Right cardiac atrium (tissue), 5 donors: ENCODE measurements around the gene NEDD4L. TPM values are rescaled to one million over a fixed set of nuclear protein-coding genes. Genes with fewer than 3 reads are reported as not detected.
"Not testable (repeated sequence)": the region's sequence is repeated elsewhere in the genome, so short reads cannot be mapped to it uniquely, and the experiment has no call there.

Experiments
- ATAC-seq, 2 donors: fragments of 200-7000 bp; cut with Tn5 transposase; one replicate each; pipeline versions ENCODE4 v1.8.0 to v1.9.1; 2020; ENCODE audit warnings: moderate library complexity in 2 of 2, mild to moderate bottlenecking in 1 of 2
- DNase-seq, 3 donors: peaks; one replicate each; pipeline ENCODE4 v3.0.0-alpha.2; 2020
- H3K27ac ChIP-seq: one replicate; pipeline ENCODE4 v1.5.1; 2013; ENCODE audit warnings: mild to moderate bottlenecking, low read length, control low read depth, moderate library complexity
- H3K27me3 ChIP-seq: one replicate; pipeline ENCODE4 v1.6.1; 2013; ENCODE audit not compliant: control insufficient read depth, insufficient read depth
- H3K4me1 ChIP-seq: one replicate; pipeline ENCODE4 v1.6.1; 2013; ENCODE audit warnings: low read length; ENCODE audit not compliant: control insufficient read depth, insufficient read depth
- H3K4me3 ChIP-seq: one replicate; pipeline ENCODE4 v1.5.1; 2013; ENCODE audit warnings: low read length, control low read depth
- H3K9me3 ChIP-seq: one replicate; pipeline ENCODE4 v1.6.1; 2013; ENCODE audit warnings: low read length; ENCODE audit not compliant: control insufficient read depth
- WGBS: extraction: QIAGEN DNeasy Blood & Tissue Kit; methylation state at CpG from one replicate; pipeline ENCODE4 v1.1.7; 2013; 5-methylcytosine and 5-hydroxymethylcytosine counted together
- intact Hi-C, 4 donors: fragments of 100-400 bp; cut with DNase I; formaldehyde crosslinking; loops; one replicate each; pipeline versions ENCODE4 v1.11.0 to v1.14.0; 2022 to 2023
- polyA plus RNA-seq: library from polyadenylated mRNA; stranded (reverse); fragments of 200-250 nt; gene quantifications from one replicate; pipeline ENCODE4 v1.2.3, GENCODE V29; 2013
- total RNA-seq, 4 donors: library from RNA; stranded (reverse); fragmentation: NEBNext Ultra II Directional; extraction: Animal tissue kit (Norgen Biotek cat#: 25700); gene quantifications; one replicate each; pipeline ENCODE4 v1.2.1, GENCODE V29; 2021
- donor health status: healthy with polysubstance abuse.
- donor health status: DM: no; HTN: yes; CAD: no.
- donor health status: DM: no; HTN: no; CAD: no.
- donor health status: DM: no; HTN: yes; CAD: no; lungs with severe emphysema.
- donor health status: DM: yes; HTN: yes; CAD: no.

NEDD4L gene
- total and polyA plus RNA-seq, 5 donors, result 25.7 to 87.5 (median 74.0) TPM

GRCh38 chr18:58158008-58158407, 114.0 kb downstream of the NEDD4L start:
- Histone ChIP-seq H3K4me1 (no peaks in the 10 kb centered on the region), H3K9me3 (no peaks in the 10 kb centered on the region), H3K27ac (no peak overlapping the region), H3K4me3 (no peak overlapping the region), H3K27me3 (no peaks in the 10 kb centered on the region)
- ATAC-seq (no peak), DNase-seq (no peak)
- intact Hi-C loops, result no loop called here
- 80% methylated on average over 1 of the region's 1 CpG for WGBS

- no peak overlapping the region for H3K4me3 ChIP-seq
- intact Hi-C loops, result no loop called here
- no peaks in the 10 kb centered on the region for H3K4me1 ChIP-seq
- H3K27me3 ChIP-seq, result no peaks in the 10 kb centered on the region
- H3K9me3 ChIP-seq, result no peaks in the 10 kb centered on the region
- H3K27ac ChIP-seq, result no peak overlapping the region
- DNase-seq (no peak), ATAC-seq (no peak)
- WGBS, result 93% methylated on average over 5 of the region's 5 CpGs
Measured at GRCh38 chr18:58158459-58158858, 114.4 kb downstream of the NEDD4L start.

- H3K27me3 ChIP-seq, result no peaks in the 10 kb centered on the region
- H3K27ac ChIP-seq, result no peak overlapping the region
- ATAC-seq (no peak), DNase-seq (no peak)
- intact Hi-C loops, result no loop called here
- H3K9me3 ChIP-seq, result no peaks in the 10 kb centered on the region
- no peak overlapping the region for H3K4me3 ChIP-seq
- WGBS, result 50% methylated on average over 3 of the region's 3 CpGs
- no peaks in the 10 kb centered on the region for H3K4me1 ChIP-seq
Measured at GRCh38 chr18:58161659-58162058, 117.6 kb downstream of the NEDD4L start.

GRCh38 chr18:58162127-58162526, 118.1 kb downstream of the NEDD4L start:
- no peak overlapping the region for H3K27ac ChIP-seq
- DNase-seq (no peak), ATAC-seq (no peak)

GRCh38 chr18:58163004-58163590, 119.1 kb downstream of the NEDD4L start:
- ATAC-seq (no peak), DNase-seq (no peak)
- Histone ChIP-seq H3K4me3 (no peak overlapping the region), H3K27me3 (no peaks in the 10 kb centered on the region), H3K9me3 (no peaks in the 10 kb centered on the region), H3K4me1 (no peaks in the 10 kb centered on the region), H3K27ac (no peak overlapping the region)
- WGBS, result 96% methylated on average over 6 of the region's 6 CpGs
- intact Hi-C loops, result no loop called here

More at GRCh38 chr18:58162127-58162526, 118.1 kb downstream of the NEDD4L start:
- Histone ChIP-seq H3K9me3 (no peaks in the 10 kb centered on the region), H3K4me3 (no peak overlapping the region), H3K4me1 (no peaks in the 10 kb centered on the region), H3K27me3 (no peaks in the 10 kb centered on the region)
- intact Hi-C loops, result no loop called here
- 71% methylated on average over 6 of the region's 6 CpGs for WGBS

GRCh38 chr18:58166278-58166844, 122.3 kb downstream of the NEDD4L start:
- intact Hi-C loops, result no loop called here
- ATAC-seq (no peak), DNase-seq (no peak)
- no peak overlapping the region for H3K4me3 ChIP-seq
- 92% methylated on average over 4 of the region's 4 CpGs for whole genome bisulfite sequencing
- no peaks in the 10 kb centered on the region for H3K27me3 ChIP-seq
- no peaks in the 10 kb centered on the region for H3K4me1 ChIP-seq
- H3K9me3 ChIP-seq, result no peaks in the 10 kb centered on the region
- H3K27ac ChIP-seq, result no peak overlapping the region

- Histone ChIP-seq H3K9me3 (no peaks in the 10 kb centered on the region), H3K4me3 (no peak overlapping the region), H3K27me3 (no peaks in the 10 kb centered on the region), H3K4me1 (no peaks in the 10 kb centered on the region), H3K27ac (no peak overlapping the region)
- 84% methylated on average over 1 of the region's 1 CpG for WGBS
- intact Hi-C loops, result no loop called here
- ATAC-seq (no peak), DNase-seq (no peak)
Measured at GRCh38 chr18:58167073-58167472, 123.0 kb downstream of the NEDD4L start.

- no peak overlapping the region for H3K4me3 ChIP-seq
- H3K27ac ChIP-seq, result no peak overlapping the region
- intact Hi-C loops, result no loop called here
- ATAC-seq (no peak), DNase-seq (no peak)
- H3K4me1 ChIP-seq, result no peaks in the 10 kb centered on the region
- 94% methylated on average over 5 of the region's 5 CpGs for WGBS
- no peaks in the 10 kb centered on the region for H3K9me3 ChIP-seq
- no peaks in the 10 kb centered on the region for H3K27me3 ChIP-seq
Measured at GRCh38 chr18:58168221-58168620, 124.2 kb downstream of the NEDD4L start.

- DNase-seq (no peak), ATAC-seq (no peak)
- H3K4me1 ChIP-seq, result no peaks in the 10 kb centered on the region
- H3K27ac ChIP-seq, result no peak overlapping the region
- no peaks in the 10 kb centered on the region for H3K27me3 ChIP-seq
- H3K4me3 ChIP-seq, result no peak overlapping the region
- WGBS, result 80% methylated on average over 10 of the region's 10 CpGs
- intact Hi-C loops, result no loop called here
- no peaks in the 10 kb centered on the region for H3K9me3 ChIP-seq
Measured at GRCh38 chr18:58168993-58169392, 125.0 kb downstream of the NEDD4L start.

- no peaks in the 10 kb centered on the region for H3K9me3 ChIP-seq
- ATAC-seq (no peak), DNase-seq (no peak)
- no peak overlapping the region for H3K27ac ChIP-seq
- H3K4me3 ChIP-seq, result no peak overlapping the region
- intact Hi-C loops, result no loop called here
- WGBS, result 95% methylated on average over 6 of the region's 6 CpGs
- H3K4me1 ChIP-seq, result no peaks in the 10 kb centered on the region
- no peaks in the 10 kb centered on the region for H3K27me3 ChIP-seq
Measured at GRCh38 chr18:58169472-58169871, 125.4 kb downstream of the NEDD4L start.

GRCh38 chr18:58170036-58170435, 126.0 kb downstream of the NEDD4L start:
- H3K4me1 ChIP-seq, ATAC-seq, H3K4me3 ChIP-seq, intact Hi-C loops, DNase-seq, H3K27me3 ChIP-seq, H3K27ac ChIP-seq, H3K9me3 ChIP-seq: not testable (repeated sequence)
- WGBS, result 92% methylated on average over 3 of the region's 5 CpGs

- Histone ChIP-seq H3K27me3 (no peaks in the 10 kb centered on the region), H3K4me3 (no peak overlapping the region), H3K27ac (no peak overlapping the region), H3K4me1 (no peaks in the 10 kb centered on the region), H3K9me3 (no peaks in the 10 kb centered on the region)
- DNase-seq (no peak), ATAC-seq (no peak)
- intact Hi-C loops, result no loop called here
- 95% methylated on average over 6 of the region's 6 CpGs for WGBS
Measured at GRCh38 chr18:58172031-58172430, 128.0 kb downstream of the NEDD4L start.
